ENCODE data around the gene NTN5. TPM values are rescaled to one million over a fixed set of nuclear protein-coding genes. Genes with fewer than 3 reads are reported as not detected.
A peak's percentile ranks its signal among the peaks of the same experiment; 100 is the strongest.

NTN5 gene
- total RNA-seq, 4 donors from 2014 or later = not detected

DNA sequence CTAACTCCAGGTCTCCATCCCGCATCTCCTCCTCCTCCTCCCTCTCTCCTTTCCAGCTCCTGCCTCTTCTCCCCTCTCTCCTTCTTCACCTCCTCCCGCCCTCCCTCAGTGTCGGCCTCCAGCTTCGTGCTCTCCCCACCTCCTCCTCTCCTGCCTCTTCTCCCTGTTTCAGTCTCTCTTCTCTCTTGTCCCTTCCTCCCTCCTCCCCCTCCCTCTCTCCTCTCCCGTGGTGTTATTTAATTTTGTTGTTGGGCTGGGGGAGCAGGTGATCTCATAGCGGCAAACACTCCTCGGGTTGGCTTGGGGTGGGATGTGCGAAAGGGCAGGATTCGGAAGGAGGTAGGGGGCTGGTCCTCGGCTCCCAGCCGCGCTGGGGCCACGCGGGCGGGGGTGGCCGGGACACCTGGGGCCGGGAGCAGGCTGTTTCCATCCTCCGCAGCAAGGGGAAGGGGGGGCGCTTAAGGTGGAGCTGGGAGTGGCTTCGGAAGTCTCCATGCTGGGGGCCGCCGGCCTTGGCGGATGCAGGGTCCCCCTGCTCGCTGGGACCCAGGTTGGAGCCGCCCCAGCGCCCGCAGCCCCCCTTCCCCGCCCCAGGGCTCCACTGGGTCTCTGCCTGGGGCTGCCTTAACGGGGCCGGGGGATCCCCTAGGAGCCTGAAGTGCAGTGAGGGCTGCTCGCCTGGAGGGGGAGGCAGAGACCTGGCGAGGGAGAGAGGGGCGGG lies 26.7 kb downstream of the NTN5 start, which contains the start of gene CA11:
CA11 (minus strand) TSS at position 187 of the 721 bp plus-strand sequence. CDS start 555 bp downstream, outside the sequence.
- DNase-seq = peak; percentile 76 to 83
- Histone ChIP-seq H3K4me3 (peak within 1 kb of the TSS; percentile 67 to 94 (median 82)), H3K4me1 (peaks cover 14 to 23% of the 10 kb centered on the region in 2 donors), H3K36me3 (no peaks in the 10 kb centered on the region), H3K27ac (peak within 1 kb of the TSS; percentile 83 to 93 (median 90)), H3K27me3 (no peaks in the 10 kb centered on the region), H3K9me3 (no peaks in the 10 kb centered on the region)
- intact Hi-C loops (cut with DNase I; ENCODE audit: low total_unique reads) = loop anchor here (1.0 to 5.0 kb wide), 4 partner anchors 29 to 197 kb away; partner anchors contain the start of gene MAMSTR
- peak; percentile 86 for ATAC-seq
- TF ChIP-seq, protein P1, sequence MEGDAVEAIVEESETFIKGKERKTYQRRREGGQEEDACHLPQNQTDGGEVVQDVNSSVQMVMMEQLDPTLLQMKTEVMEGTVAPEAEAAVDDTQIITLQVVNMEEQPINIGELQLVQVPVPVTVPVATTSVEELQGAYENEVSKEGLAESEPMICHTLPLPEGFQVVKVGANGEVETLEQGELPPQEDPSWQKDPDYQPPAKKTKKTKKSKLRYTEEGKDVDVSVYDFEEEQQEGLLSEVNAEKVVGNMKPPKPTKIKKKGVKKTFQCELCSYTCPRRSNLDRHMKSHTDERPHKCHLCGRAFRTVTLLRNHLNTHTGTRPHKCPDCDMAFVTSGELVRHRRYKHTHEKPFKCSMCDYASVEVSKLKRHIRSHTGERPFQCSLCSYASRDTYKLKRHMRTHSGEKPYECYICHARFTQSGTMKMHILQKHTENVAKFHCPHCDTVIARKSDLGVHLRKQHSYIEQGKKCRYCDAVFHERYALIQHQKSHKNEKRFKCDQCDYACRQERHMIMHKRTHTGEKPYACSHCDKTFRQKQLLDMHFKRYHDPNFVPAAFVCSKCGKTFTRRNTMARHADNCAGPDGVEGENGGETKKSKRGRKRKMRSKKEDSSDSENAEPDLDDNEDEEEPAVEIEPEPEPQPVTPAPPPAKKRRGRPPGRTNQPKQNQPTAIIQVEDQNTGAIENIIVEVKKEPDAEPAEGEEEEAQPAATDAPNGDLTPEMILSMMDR (IDR thresholded peaks at IDR 0.05 in 4 of 5, conservative IDR thresholded peaks at IDR 0.05 in 1 of 5) = peak; percentile 88 to 97 (median 94)
- TF ChIP-seq POLR2A (IDR thresholded peaks at IDR 0.05) = peak; percentile 41 to 56
- in situ Hi-C loops (cut with MboI; ENCODE audit: low sequenced_read_pairs in 4 of 4) = loop anchor here in 2 of 4 donors (5.0 to 25.0 kb wide), 3 partner anchors 91 to 196 kb away; partner anchors contain the start of genes IZUMO1 (in 2 of the 2) and RASIP1 (in 2 of the 2)

- H3K36me3 ChIP-seq = no peaks in the 10 kb centered on the region
- H3K27ac ChIP-seq = peak overlapping the region; percentile 83 to 93 (median 90)
- in situ Hi-C loops (cut with MboI; ENCODE audit: low sequenced_read_pairs in 4 of 4) = loop anchor here in 2 of 4 donors (5.0 to 25.0 kb wide), 3 partner anchors 92 to 197 kb away; partner anchors contain the start of genes IZUMO1 (in 2 of the 2) and RASIP1 (in 2 of the 2)
- peak overlapping the region; percentile 67 to 94 (median 82) for H3K4me3 ChIP-seq
- DNase-seq (no peak), ATAC-seq (peak; percentile 6 to 18)
- H3K9me3 ChIP-seq = no peaks in the 10 kb centered on the region
- no peaks in the 10 kb centered on the region for H3K27me3 ChIP-seq
- TF ChIP-seq, protein P1 (IDR thresholded peaks at IDR 0.05 in 4 of 5, conservative IDR thresholded peaks at IDR 0.05 in 1 of 5) = no peak
- no peak for TF ChIP-seq POLR2A (IDR thresholded peaks at IDR 0.05)
- peaks cover 14 to 23% of the 10 kb centered on the region in 2 donors for H3K4me1 ChIP-seq
- intact Hi-C loops (cut with DNase I; ENCODE audit: low total_unique reads) = loop anchor here (5.0 kb wide), 1 partner anchor 72 kb away; the partner anchor contains the start of gene MAMSTR
These were observed 27.2 kb downstream of the NTN5 start for GRCh38 chr19:48645620-48646000.

DNA sequence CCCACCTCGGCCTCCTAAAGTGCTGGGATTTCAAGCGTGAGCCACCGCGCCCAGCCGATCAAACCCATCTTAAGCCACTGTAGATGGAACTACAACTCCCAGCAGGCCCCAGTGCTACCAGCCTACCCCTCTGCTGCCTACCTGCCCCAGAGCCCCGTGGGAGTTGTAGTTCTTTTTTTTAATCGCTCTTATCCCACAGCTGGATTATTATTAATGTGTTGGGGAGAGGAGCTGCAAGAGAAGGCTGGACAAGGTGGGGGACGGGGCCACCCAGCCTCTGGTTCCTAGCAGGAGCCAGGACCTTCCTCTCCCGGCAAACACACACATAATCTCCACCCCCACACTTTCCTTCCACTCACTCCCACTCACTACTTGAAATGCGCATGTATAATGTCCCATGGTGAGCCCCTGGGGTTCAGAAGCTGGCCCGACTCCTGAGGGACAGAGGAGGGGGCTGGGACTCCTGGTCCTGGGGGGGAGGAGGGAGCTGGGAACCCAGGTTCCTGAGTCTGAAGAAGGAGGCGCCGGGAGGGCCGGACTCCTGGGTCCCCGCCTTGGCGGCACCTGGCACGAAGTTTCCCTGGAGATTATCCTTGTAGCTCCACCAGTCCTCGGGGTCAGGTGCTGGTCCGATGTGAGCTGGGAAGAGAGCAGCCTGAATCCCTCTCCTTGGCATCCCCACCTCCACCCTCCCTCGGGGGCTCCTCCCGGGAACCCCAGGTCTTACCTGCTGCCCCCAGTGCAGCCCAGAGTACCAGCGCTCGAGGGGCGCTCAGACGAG lies 27.8 kb downstream of the NTN5 start:
- in situ Hi-C loops (cut with MboI; ENCODE audit: low sequenced_read_pairs in 4 of 4) (loop anchor here in 2 of 4 donors (5.0 to 25.0 kb wide), 3 partner anchors 92 to 197 kb away; partner anchors contain the start of genes IZUMO1 (in 2 of the 2) and RASIP1 (in 2 of the 2)), intact Hi-C loops (cut with DNase I; ENCODE audit: low total_unique reads) (loop anchor here (5.0 kb wide), 1 partner anchor 72 kb away; the partner anchor contains the start of gene MAMSTR)
- peak; percentile 74 to 76 for ATAC-seq
- H3K4me1 ChIP-seq = peaks cover 14 to 23% of the 10 kb centered on the region in 2 donors
- H3K27ac ChIP-seq = peak overlapping the region; percentile 83 to 93 (median 90)
- no peaks in the 10 kb centered on the region for H3K27me3 ChIP-seq
- TF ChIP-seq, protein P1 (IDR thresholded peaks at IDR 0.05 in 4 of 5, conservative IDR thresholded peaks at IDR 0.05 in 1 of 5) = no peak
- TF ChIP-seq POLR2A (IDR thresholded peaks at IDR 0.05) = peak in 1 of 2 donors; percentile 25
- H3K36me3 ChIP-seq = no peaks in the 10 kb centered on the region
- H3K4me3 ChIP-seq = peak overlapping the region; percentile 67 to 94 (median 82)
- peak; percentile 77 to 81 for DNase-seq
- no peaks in the 10 kb centered on the region for H3K9me3 ChIP-seq

GRCh38 chr19:48644355-48644754 lies 28.5 kb downstream of the NTN5 start:
- H3K36me3 ChIP-seq = no peaks in the 10 kb centered on the region
- H3K27ac ChIP-seq = no peak overlapping the region
- DNase-seq = no peak
- no peaks in the 10 kb centered on the region for H3K27me3 ChIP-seq
- no peak for ATAC-seq
- no peaks in the 10 kb centered on the region for H3K9me3 ChIP-seq
- in situ Hi-C loops (cut with MboI; ENCODE audit: low sequenced_read_pairs in 4 of 4) (loop anchor here in 2 of 4 donors (10.0 to 25.0 kb wide), 2 partner anchors 93 to 100 kb away; partner anchors contain the start of genes IZUMO1 (in 2 of the 2) and RASIP1 (in 2 of the 2)), intact Hi-C loops (cut with DNase I; ENCODE audit: low total_unique reads) (no loop called here)
- peak overlapping the region in 3 of 4 donors; percentile 73 to 94 (median 92) for H3K4me3 ChIP-seq
- H3K4me1 ChIP-seq = peaks cover 14 to 23% of the 10 kb centered on the region in 2 donors
- no peak for TF ChIP-seq POLR2A (IDR thresholded peaks at IDR 0.05)
- TF ChIP-seq, protein P1 (IDR thresholded peaks at IDR 0.05 in 4 of 5, conservative IDR thresholded peaks at IDR 0.05 in 1 of 5) = no peak
